Urinary bladder (tissue), 4 donors: ENCODE results near the gene NHS. TPM values are rescaled to one million over a fixed set of nuclear protein-coding genes. Genes with fewer than 3 reads are reported as not detected.

Experiments used
- DNase-seq: peaks from one replicate; pipeline ENCODE4 v3.0.0-alpha.2; 2015; ENCODE audit errors: extremely low spot score
- H3K27ac ChIP-seq: one replicate; pipeline ENCODE4 v1.5.1; 2013; ENCODE audit warnings: low read depth, mild to moderate bottlenecking, moderate library complexity
- H3K36me3 ChIP-seq: one replicate; pipeline ENCODE4 v1.6.1; 2013; ENCODE audit warnings: mild to moderate bottlenecking, moderate library complexity; ENCODE audit not compliant: insufficient read depth
- H3K4me1 ChIP-seq: one replicate; pipeline ENCODE4 v1.6.1; 2013; ENCODE audit warnings: mild to moderate bottlenecking, moderate library complexity; ENCODE audit not compliant: insufficient read depth
- H3K4me3 ChIP-seq: one replicate; pipeline ENCODE4 v1.5.1; 2013; ENCODE audit warnings: low read depth, low read length
- WGBS: extraction: QIAGEN DNeasy Blood & Tissue Kit; methylation state at CpG from one replicate; pipeline ENCODE4 v1.1.7; 2013; 5-methylcytosine and 5-hydroxymethylcytosine counted together
- polyA plus RNA-seq: library from polyadenylated mRNA; stranded (reverse); fragments of 200-250 nt; gene quantifications from one replicate; pipeline ENCODE4 v1.2.3, GENCODE V29; 2013
- total RNA-seq: library from RNA; depleted of rRNA; stranded (reverse); fragments of >200 nt; gene quantifications from one replicate; pipeline ENCODE4 v1.2.3, GENCODE V29; 2014
- donor health status: healthy with polysubstance abuse.
- donor health status: healthy.

NHS gene
- total and polyA plus RNA-seq, 2 donors = 4.2 to 7.8 TPM

- Histone ChIP-seq H3K4me3 (peak within 1 kb of the TSS; percentile 54), H3K27ac (peak within 1 kb of the TSS; percentile 89), H3K36me3 (no peaks in the 10 kb centered on the region), H3K4me1 (no peaks in the 10 kb centered on the region)
- 1% methylated on average over 64 of the region's 67 CpGs for WGBS
- DNase-seq = peak; percentile 91
These were observed 362.1 kb downstream of the NHS start, which contains the start of gene SCML1 for GRCh38 chrX:17736856-17737709. TSS of gene SCML1 (plus strand) at chrX:17737493. CDS start at chrX:17744187, 6,694 bp downstream.

GRCh38 chrX:17737710-17737985 lies 362.6 kb downstream of the NHS start:
- WGBS = under 1% methylated on average over 15 of the region's 15 CpGs
- Histone ChIP-seq H3K36me3 (no peaks in the 10 kb centered on the region), H3K27ac (peak overlapping the region; percentile 85), H3K4me1 (no peaks in the 10 kb centered on the region), H3K4me3 (peak overlapping the region; percentile 54)
- no peak for DNase-seq

GRCh38 chrX:17737986-17738713 lies 363.1 kb downstream of the NHS start:
- Histone ChIP-seq H3K4me3 (peak overlapping the region; percentile 54), H3K4me1 (no peaks in the 10 kb centered on the region), H3K27ac (peak overlapping the region; percentile 85), H3K36me3 (no peaks in the 10 kb centered on the region)
- under 1% methylated on average over 45 of the region's 45 CpGs for WGBS
- DNase-seq = peak; percentile 17

- Histone ChIP-seq H3K4me3 (peak overlapping the region; percentile 54), H3K36me3 (no peaks in the 10 kb centered on the region), H3K27ac (no peak overlapping the region), H3K4me1 (no peaks in the 10 kb centered on the region)
- no peak for DNase-seq
- 39% methylated on average over 6 of the region's 6 CpGs for WGBS
These were observed 363.9 kb downstream of the NHS start for GRCh38 chrX:17738737-17739535.

GRCh38 chrX:17740137-17741122 lies 365.4 kb downstream of the NHS start:
- DNase-seq = no peak
- H3K27ac ChIP-seq = no peak overlapping the region
- no peak overlapping the region for H3K4me3 ChIP-seq
- WGBS = 89% methylated on average over 11 of the region's 11 CpGs
- H3K36me3 ChIP-seq = no peaks in the 10 kb centered on the region
- H3K4me1 ChIP-seq = no peaks in the 10 kb centered on the region

- H3K27ac ChIP-seq = no peak overlapping the region
- H3K4me1 ChIP-seq = no peaks in the 10 kb centered on the region
- H3K36me3 ChIP-seq = no peaks in the 10 kb centered on the region
- no peak for DNase-seq
- 91% methylated on average over 9 of the region's 9 CpGs for WGBS
- no peak overlapping the region for H3K4me3 ChIP-seq
These were observed 366.1 kb downstream of the NHS start for GRCh38 chrX:17741123-17741511.

GRCh38 chrX:17743913-17744312 lies 368.9 kb downstream of the NHS start:
- no peaks in the 10 kb centered on the region for H3K4me1 ChIP-seq
- 60% methylated on average over 2 of the region's 2 CpGs for WGBS
- H3K27ac ChIP-seq = no peak overlapping the region
- DNase-seq = no peak
- H3K4me3 ChIP-seq = no peak overlapping the region
- H3K36me3 ChIP-seq = no peaks in the 10 kb centered on the region

GRCh38 chrX:17744896-17745523 lies 370.0 kb downstream of the NHS start:
- Histone ChIP-seq H3K4me3 (no peak overlapping the region), H3K27ac (no peak overlapping the region), H3K36me3 (no peaks in the 10 kb centered on the region), H3K4me1 (no peaks in the 10 kb centered on the region)
- WGBS = 90% methylated on average over 2 of the region's 2 CpGs
- no peak for DNase-seq

- WGBS = 95% methylated on average over 5 of the region's 5 CpGs
- Histone ChIP-seq H3K27ac (no peak overlapping the region), H3K36me3 (no peaks in the 10 kb centered on the region), H3K4me1 (no peaks in the 10 kb centered on the region), H3K4me3 (no peak overlapping the region)
- no peak for DNase-seq
These were observed 372.7 kb downstream of the NHS start for GRCh38 chrX:17747692-17748091.

GRCh38 chrX:17748684-17749083 lies 373.7 kb downstream of the NHS start:
- WGBS = 84% methylated on average over 5 of the region's 5 CpGs
- H3K36me3 ChIP-seq = no peaks in the 10 kb centered on the region

GRCh38 chrX:17750436-17750835 lies 375.4 kb downstream of the NHS start:
- H3K27ac ChIP-seq = no peak overlapping the region
- no peak overlapping the region for H3K4me3 ChIP-seq
- DNase-seq = no peak
- no peaks in the 10 kb centered on the region for H3K4me1 ChIP-seq
- H3K36me3 ChIP-seq = no peaks in the 10 kb centered on the region
- WGBS = 84% methylated on average over 3 of the region's 3 CpGs

More at GRCh38 chrX:17748684-17749083, 373.7 kb downstream of the NHS start:
- no peak for DNase-seq
- Histone ChIP-seq H3K4me1 (no peaks in the 10 kb centered on the region), H3K4me3 (no peak overlapping the region), H3K27ac (no peak overlapping the region)

- 85% methylated on average over 2 of the region's 2 CpGs for WGBS
- no peak overlapping the region for H3K4me3 ChIP-seq
- no peaks in the 10 kb centered on the region for H3K4me1 ChIP-seq
- no peaks in the 10 kb centered on the region for H3K36me3 ChIP-seq
- DNase-seq = no peak
- H3K27ac ChIP-seq = no peak overlapping the region
These were observed 383.4 kb downstream of the NHS start for GRCh38 chrX:17758382-17758781.
